Neural cell (in vitro differentiated cells): ENCODE measurements around the gene CLPSL1. TPM values are rescaled to one million over a fixed set of nuclear protein-coding genes. Genes with fewer than 3 reads are reported as not detected.

Source experiments
- H2AFZ ChIP-seq: fragments of 200-600, 300-800 bp; sonication (generic), shearing (Covaris generic); 2 replicates; pipeline ENCODE4 v1.6.0; 2014; ENCODE audit warnings: low read depth, mild to moderate bottlenecking, antibody characterized with exemption, low read length, moderate library complexity
- H3F3A ChIP-seq: fragments of 200-600 bp; shearing (Covaris generic); 2 replicates; pipeline ENCODE4 v1.6.1; 2016; ENCODE audit warnings: mild to moderate bottlenecking, moderate library complexity, mixed read lengths, antibody characterized with exemption, low read length; ENCODE audit not compliant: insufficient read depth, poor library complexity, severe bottlenecking
- H3K27ac ChIP-seq: fragments of 200-600, 300-800 bp; sonication (generic), shearing (Covaris generic); 2 replicates; pipeline ENCODE4 v1.5.1; 2014; ENCODE audit warnings: mild to moderate bottlenecking, low read length, moderate library complexity
- H3K27me3 ChIP-seq: fragments of 300-800, 200-600 bp; sonication (generic), shearing (Covaris generic); 2 replicates; pipeline ENCODE4 v1.6.0; 2014; ENCODE audit warnings: mild to moderate bottlenecking, low read depth, low read length, moderate library complexity; ENCODE audit not compliant: insufficient read depth
- H3K36me3 ChIP-seq: fragments of 300-800, 200-600 bp; sonication (generic), shearing (Covaris generic); 2 replicates; pipeline ENCODE4 v1.5.1; 2014; ENCODE audit warnings: mild to moderate bottlenecking, antibody characterized with exemption, low read length, moderate library complexity; ENCODE audit not compliant: insufficient read depth
- H3K4me2 ChIP-seq: fragments of 300-800, 200-600 bp; sonication (generic), shearing (Covaris generic); 2 replicates; pipeline ENCODE4 v1.6.0; 2014; ENCODE audit warnings: mild to moderate bottlenecking, low read length
- H3K4me3 ChIP-seq: fragments of 300-800, 200-600 bp; sonication (generic), shearing (Covaris generic); 2 replicates; pipeline ENCODE4 v1.5.1; 2014; ENCODE audit warnings: mild to moderate bottlenecking, low read length, moderate library complexity
- H3K79me2 ChIP-seq: fragments of 200-600 bp; shearing (Covaris generic); replicated peaks from 2 replicates; pipeline ENCODE4 v1.6.0; 2014; ENCODE audit warnings: mild to moderate bottlenecking, low read length, moderate library complexity; ENCODE audit not compliant: insufficient read depth
- H3K9ac ChIP-seq: fragments of 300-800, 200-600 bp; sonication (generic), shearing (Covaris generic); 2 replicates; pipeline ENCODE4 v1.6.1; 2016; ENCODE audit warnings: mild to moderate bottlenecking, low read length, mixed read lengths
- H3K9me2 ChIP-seq: fragments of 200-600 bp; shearing (Covaris generic); 2 replicates; pipeline ENCODE4 v1.6.1; 2016; ENCODE audit warnings: mild to moderate bottlenecking, low read length, mixed read lengths; ENCODE audit not compliant: insufficient read depth
- H3K9me3 ChIP-seq: fragments of 200-600, 300-800 bp; sonication (generic), shearing (Covaris generic); 2 replicates; pipeline ENCODE4 v1.6.1; 2016; ENCODE audit warnings: mild to moderate bottlenecking, mixed run types, low read length, moderate library complexity, mixed read lengths
- H4K20me1 ChIP-seq: fragments of 200-600 bp; shearing (Covaris generic); 2 replicates; pipeline ENCODE4 v1.6.1; 2016; ENCODE audit warnings: mild to moderate bottlenecking, mixed run types; ENCODE audit not compliant: insufficient read depth
- EP300 ChIP-seq: fragments of 450-650 bp; conservative IDR thresholded peaks from 2 replicates; pipeline ENCODE4 v1.6.1; 2014; ENCODE audit warnings: antibody characterized with exemption, mild to moderate bottlenecking, moderate library complexity; ENCODE audit not compliant: poor library complexity, severe bottlenecking
- EZH2 ChIP-seq: fragments of 200-600, 300-800 bp; shearing (Covaris generic), sonication (generic); IDR thresholded peaks from 2 replicates; pipeline ENCODE4 v1.6.1; 2014; ENCODE audit warnings: antibody characterized with exemption, low read length, borderline replicate concordance, mild to moderate bottlenecking; ENCODE audit not compliant: insufficient read depth, poor library complexity, severe bottlenecking
- MXI1 ChIP-seq: fragments of 450-650 bp; conservative IDR thresholded peaks from 2 replicates; pipeline ENCODE4 v1.6.1; 2014; ENCODE audit warnings: antibody characterized with exemption, mild to moderate bottlenecking; ENCODE audit not compliant: poor library complexity, severe bottlenecking
- POLR2AphosphoS5 ChIP-seq: IDR thresholded peaks from 2 replicates; pipeline ENCODE4 v1.6.1; 2012
- RAD21 ChIP-seq: fragments of 450-650 bp; conservative IDR thresholded peaks from 2 replicates; pipeline ENCODE4 v1.6.1; 2014; ENCODE audit warnings: antibody characterized with exemption, mild to moderate bottlenecking, moderate library complexity
- SMC3 ChIP-seq: fragments of 450-650 bp; conservative IDR thresholded peaks from 2 replicates; pipeline ENCODE4 v1.6.1; 2014; ENCODE audit warnings: antibody characterized with exemption, mild to moderate bottlenecking, moderate library complexity; ENCODE audit not compliant: poor library complexity
- TAF1 ChIP-seq: IDR thresholded peaks from 2 replicates; pipeline ENCODE4 v1.6.1; 2012; ENCODE audit warnings: low read depth
- polyA plus RNA-seq: library from polyadenylated mRNA; depleted of rRNA; stranded (reverse); fragments of >200 nt; gene quantifications from 2 replicates; pipeline ENCODE4 v1.2.3, GENCODE V29; 2014
- TF ChIP-seq, protein P1 (sequence below): fragments of 450-650 bp; IDR thresholded peaks from 2 replicates; pipeline ENCODE4 v1.5.1; 2014; ENCODE audit warnings: antibody characterized with exemption, mild to moderate bottlenecking, moderate library complexity; ENCODE audit not compliant: poor library complexity, severe bottlenecking
- TF ChIP-seq, protein P2 (sequence below): IDR thresholded peaks from 2 replicates; pipeline ENCODE4 v1.6.1; 2012; ENCODE audit warnings: borderline replicate concordance

The CLPSL1 gene
- polyA plus RNA-seq, 1 donor from 2014 or later, result not detected

DNA sequence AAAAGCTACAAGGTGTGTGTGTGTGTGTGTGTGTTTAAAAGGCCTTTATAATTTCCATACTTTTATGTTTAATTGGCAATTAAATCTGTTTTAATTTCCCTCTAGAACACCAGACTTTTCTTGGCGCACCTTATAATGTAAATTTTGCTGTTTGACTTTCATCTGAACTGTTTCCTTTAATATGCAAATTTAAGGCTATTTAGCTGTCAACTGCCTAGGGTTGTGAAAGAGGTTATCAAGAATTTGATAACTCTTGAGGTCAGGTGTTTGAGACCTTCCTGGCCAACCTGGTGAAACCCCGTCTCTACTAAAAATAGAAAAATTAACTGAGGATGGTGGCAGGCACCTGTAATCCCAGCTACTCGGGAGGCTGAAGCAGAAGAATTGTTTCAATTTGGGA lies 20.3 kb downstream of the CLPSL1 start:
- H3K36me3 ChIP-seq, result no peaks in the 10 kb centered on the region
- H3K9me3 ChIP-seq, result no peaks in the 10 kb centered on the region
- no peak for TF ChIP-seq EP300
- TF ChIP-seq, protein P1, sequence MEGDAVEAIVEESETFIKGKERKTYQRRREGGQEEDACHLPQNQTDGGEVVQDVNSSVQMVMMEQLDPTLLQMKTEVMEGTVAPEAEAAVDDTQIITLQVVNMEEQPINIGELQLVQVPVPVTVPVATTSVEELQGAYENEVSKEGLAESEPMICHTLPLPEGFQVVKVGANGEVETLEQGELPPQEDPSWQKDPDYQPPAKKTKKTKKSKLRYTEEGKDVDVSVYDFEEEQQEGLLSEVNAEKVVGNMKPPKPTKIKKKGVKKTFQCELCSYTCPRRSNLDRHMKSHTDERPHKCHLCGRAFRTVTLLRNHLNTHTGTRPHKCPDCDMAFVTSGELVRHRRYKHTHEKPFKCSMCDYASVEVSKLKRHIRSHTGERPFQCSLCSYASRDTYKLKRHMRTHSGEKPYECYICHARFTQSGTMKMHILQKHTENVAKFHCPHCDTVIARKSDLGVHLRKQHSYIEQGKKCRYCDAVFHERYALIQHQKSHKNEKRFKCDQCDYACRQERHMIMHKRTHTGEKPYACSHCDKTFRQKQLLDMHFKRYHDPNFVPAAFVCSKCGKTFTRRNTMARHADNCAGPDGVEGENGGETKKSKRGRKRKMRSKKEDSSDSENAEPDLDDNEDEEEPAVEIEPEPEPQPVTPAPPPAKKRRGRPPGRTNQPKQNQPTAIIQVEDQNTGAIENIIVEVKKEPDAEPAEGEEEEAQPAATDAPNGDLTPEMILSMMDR, result no peak
- no peak for TF ChIP-seq EZH2
- TF ChIP-seq TAF1, result no peak
- TF ChIP-seq, protein P2, sequence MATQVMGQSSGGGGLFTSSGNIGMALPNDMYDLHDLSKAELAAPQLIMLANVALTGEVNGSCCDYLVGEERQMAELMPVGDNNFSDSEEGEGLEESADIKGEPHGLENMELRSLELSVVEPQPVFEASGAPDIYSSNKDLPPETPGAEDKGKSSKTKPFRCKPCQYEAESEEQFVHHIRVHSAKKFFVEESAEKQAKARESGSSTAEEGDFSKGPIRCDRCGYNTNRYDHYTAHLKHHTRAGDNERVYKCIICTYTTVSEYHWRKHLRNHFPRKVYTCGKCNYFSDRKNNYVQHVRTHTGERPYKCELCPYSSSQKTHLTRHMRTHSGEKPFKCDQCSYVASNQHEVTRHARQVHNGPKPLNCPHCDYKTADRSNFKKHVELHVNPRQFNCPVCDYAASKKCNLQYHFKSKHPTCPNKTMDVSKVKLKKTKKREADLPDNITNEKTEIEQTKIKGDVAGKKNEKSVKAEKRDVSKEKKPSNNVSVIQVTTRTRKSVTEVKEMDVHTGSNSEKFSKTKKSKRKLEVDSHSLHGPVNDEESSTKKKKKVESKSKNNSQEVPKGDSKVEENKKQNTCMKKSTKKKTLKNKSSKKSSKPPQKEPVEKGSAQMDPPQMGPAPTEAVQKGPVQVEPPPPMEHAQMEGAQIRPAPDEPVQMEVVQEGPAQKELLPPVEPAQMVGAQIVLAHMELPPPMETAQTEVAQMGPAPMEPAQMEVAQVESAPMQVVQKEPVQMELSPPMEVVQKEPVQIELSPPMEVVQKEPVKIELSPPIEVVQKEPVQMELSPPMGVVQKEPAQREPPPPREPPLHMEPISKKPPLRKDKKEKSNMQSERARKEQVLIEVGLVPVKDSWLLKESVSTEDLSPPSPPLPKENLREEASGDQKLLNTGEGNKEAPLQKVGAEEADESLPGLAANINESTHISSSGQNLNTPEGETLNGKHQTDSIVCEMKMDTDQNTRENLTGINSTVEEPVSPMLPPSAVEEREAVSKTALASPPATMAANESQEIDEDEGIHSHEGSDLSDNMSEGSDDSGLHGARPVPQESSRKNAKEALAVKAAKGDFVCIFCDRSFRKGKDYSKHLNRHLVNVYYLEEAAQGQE, result no peak
- TF ChIP-seq POLR2AphosphoS5, result no peak
- TF ChIP-seq RAD21, result no peak
- TF ChIP-seq MXI1, result no peak
- TF ChIP-seq SMC3, result no peak
- no peak overlapping the region for H3K9ac ChIP-seq
- no peak overlapping the region for H3K4me3 ChIP-seq
- no peak overlapping the region for H3K4me2 ChIP-seq
- H3F3A ChIP-seq, result no peaks in the 10 kb centered on the region
- H3K9me2 ChIP-seq, result no peaks in the 10 kb centered on the region
- no peak overlapping the region for H2AFZ ChIP-seq
- H4K20me1 ChIP-seq, result no peaks in the 10 kb centered on the region
- H3K27ac ChIP-seq, result no peak overlapping the region
- no peaks in the 10 kb centered on the region for H3K79me2 ChIP-seq
- H3K27me3 ChIP-seq, result no peaks in the 10 kb centered on the region

DNA sequence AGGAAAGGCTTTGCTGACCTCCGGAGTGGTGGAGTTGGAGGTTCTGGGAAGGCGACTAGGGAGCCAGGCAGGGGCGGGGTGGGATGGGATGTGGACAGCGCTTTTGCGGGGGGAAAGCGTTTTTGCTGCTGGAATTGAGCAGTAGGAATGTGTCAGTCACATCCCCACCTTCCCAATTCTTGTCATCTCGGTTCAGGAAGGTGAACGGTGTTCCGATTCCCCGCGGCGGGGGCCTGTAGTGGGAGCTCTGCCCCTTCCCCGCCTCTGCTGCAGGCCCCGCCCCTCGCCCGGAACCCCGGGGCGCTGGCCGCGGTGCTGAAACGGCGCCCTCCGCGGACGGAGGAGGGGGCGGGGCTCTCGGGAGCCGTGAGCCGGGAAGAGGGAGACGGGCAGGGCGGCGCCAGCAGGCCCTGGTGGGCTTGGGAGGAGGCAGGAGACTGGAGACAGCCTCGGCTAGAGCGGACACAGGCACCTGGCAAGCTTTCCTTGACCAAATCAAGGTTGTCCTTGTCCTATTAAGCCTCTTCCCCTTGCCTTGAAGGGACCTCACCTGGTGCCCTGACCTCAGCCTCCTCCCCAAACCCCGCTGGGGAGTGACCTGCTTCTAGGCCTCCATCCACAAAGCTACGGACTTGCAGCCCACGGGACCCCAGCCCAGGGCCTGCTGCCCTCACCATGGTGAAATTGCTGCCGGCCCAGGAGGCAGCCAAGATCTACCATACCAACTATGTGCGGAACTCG lies 24.3 kb downstream of the CLPSL1 start, which contains the start of gene LHFPL5:
TSS of gene LHFPL5 (plus strand) at position 357 of the 741 bp plus-strand sequence. CDS start at position 676, 319 bp downstream.
- no peak within 1 kb of the TSS for H3K27ac ChIP-seq

More for the DNA sequence above, 24.3 kb downstream of the CLPSL1 start, which contains the start of gene LHFPL5:
- no peaks in the 10 kb centered on the region for H3K9me3 ChIP-seq
- H3K4me2 ChIP-seq, result no peak within 1 kb of the TSS
- H3K9ac ChIP-seq, result peak within 1 kb of the TSS; percentile 36
- no peaks in the 10 kb centered on the region for H3K36me3 ChIP-seq
- H3K79me2 ChIP-seq, result no peaks in the 10 kb centered on the region
- TF ChIP-seq EZH2, result no peak
- no peak for TF ChIP-seq TAF1
- TF ChIP-seq MXI1, result no peak
- TF ChIP-seq, protein P2, result peak; percentile 90
- TF ChIP-seq RAD21, result no peak
- H2AFZ ChIP-seq, result no peak within 1 kb of the TSS
- no peaks in the 10 kb centered on the region for H3F3A ChIP-seq
- H4K20me1 ChIP-seq, result no peaks in the 10 kb centered on the region
- no peaks in the 10 kb centered on the region for H3K27me3 ChIP-seq
- H3K4me3 ChIP-seq, result peak within 1 kb of the TSS; percentile 62
- no peaks in the 10 kb centered on the region for H3K9me2 ChIP-seq
